GM04503 (cell line): Measurements from ENCODE around the gene OR10A6.

Experiments
- DNase-seq: peaks from one replicate; pipeline ENCODE4 v3.0.0-alpha.2; 2012; ENCODE audit warnings: low read depth

Gene OR10A6

GRCh38 chr11:7931168-7931567, at the start of gene OR10A6:
TSS of gene OR10A6 (minus strand) at chr11:7931268. CDS start at chr11:7928662, 2,606 bp downstream.
- DNase-seq, result no peak

GRCh38 chr11:7977232-7977917, 46.3 kb upstream of the OR10A6 start:
- DNase-seq, result peak; percentile 85

GRCh38 chr11:7974668-7975067, 43.6 kb upstream of the OR10A6 start:
- no peak for DNase-seq

- DNase-seq, result peak; percentile 32
These were observed 41.9 kb upstream of the OR10A6 start for GRCh38 chr11:7973011-7973410.

- DNase-seq, result no peak
These were observed 40.8 kb upstream of the OR10A6 start for GRCh38 chr11:7971846-7972245.

- no peak for DNase-seq
These were observed 38.9 kb upstream of the OR10A6 start for GRCh38 chr11:7969756-7970646.

GRCh38 chr11:7968686-7969085, 37.6 kb upstream of the OR10A6 start:
- no peak for DNase-seq

- DNase-seq, result peak; percentile 51
These were observed 36.8 kb upstream of the OR10A6 start for GRCh38 chr11:7967826-7968225.

GRCh38 chr11:7967097-7967496, 36.0 kb upstream of the OR10A6 start:
- no peak for DNase-seq

- peak; percentile 85 for DNase-seq
These were observed 34.3 kb upstream of the OR10A6 start, which contains the start of gene NLRP10 for GRCh38 chr11:7965386-7965785. TSS of gene NLRP10 (minus strand) at chr11:7965447. CDS start at chr11:7963495, 1,952 bp downstream.

GRCh38 chr11:7964873-7965272, 33.8 kb upstream of the OR10A6 start:
- peak; percentile 51 for DNase-seq

GRCh38 chr11:7964261-7964660, 33.2 kb upstream of the OR10A6 start:
- DNase-seq, result no peak

- no peak for DNase-seq
These were observed 24.1 kb upstream of the OR10A6 start for GRCh38 chr11:7955191-7955590.

GRCh38 chr11:7949934-7950333, 18.9 kb upstream of the OR10A6 start:
- no peak for DNase-seq

GRCh38 chr11:7944123-7944522, 13.1 kb upstream of the OR10A6 start:
- no peak for DNase-seq

GRCh38 chr11:7941608-7942007, 10.5 kb upstream of the OR10A6 start, which contains the start of gene OR10A3:
TSS of gene OR10A3 (minus strand) at chr11:7941708. CDS start at chr11:7939520, 2,188 bp downstream.
- no peak for DNase-seq

- DNase-seq, result no peak
These were observed 10.1 kb upstream of the OR10A6 start for GRCh38 chr11:7941146-7941545.

GRCh38 chr11:7936615-7937014, 5.5 kb upstream of the OR10A6 start:
- DNase-seq, result no peak

GRCh38 chr11:7927635-7928034, 3.4 kb downstream of the OR10A6 start:
- no peak for DNase-seq

- no peak for DNase-seq
These were observed 6.5 kb downstream of the OR10A6 start for GRCh38 chr11:7924536-7924935.

- no peak for DNase-seq
These were observed 12.9 kb downstream of the OR10A6 start for GRCh38 chr11:7918141-7918540.

GRCh38 chr11:7911011-7911410, 20.1 kb downstream of the OR10A6 start:
- DNase-seq, result no peak

- no peak for DNase-seq
These were observed 20.7 kb downstream of the OR10A6 start for GRCh38 chr11:7910286-7910788.
